ENCODE data around the gene UBLCP1. TPM values are rescaled to one million over a fixed set of nuclear protein-coding genes. Genes with fewer than 3 reads are reported as not detected.
"Not testable (repeated sequence)": the region's sequence is repeated elsewhere in the genome, so short reads cannot be mapped to it uniquely, and the experiment has no call there.

Gene UBLCP1
- total and polyA plus RNA-seq, 12 donors, result 11.3 to 27.2 (median 21.2) TPM

DNA sequence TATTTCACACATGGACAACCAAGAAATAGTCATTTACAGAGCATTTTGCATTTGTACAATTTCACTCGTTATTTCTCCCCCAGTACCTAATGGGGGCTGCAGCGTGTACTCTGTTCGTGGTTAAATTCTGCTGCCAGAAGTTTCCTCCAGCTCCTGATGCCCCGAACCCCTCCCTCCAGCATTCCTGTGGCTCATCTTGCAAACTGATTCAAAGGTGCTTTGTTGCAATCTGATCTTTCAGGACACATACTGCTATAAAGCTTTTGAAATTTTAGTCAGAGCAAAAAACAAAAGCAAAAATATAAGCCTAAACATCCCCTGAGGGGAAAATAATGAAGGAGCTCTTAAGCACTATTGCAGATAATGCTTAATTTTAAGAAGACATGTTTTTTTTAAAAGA lies 27.7 kb downstream of the UBLCP1 start:
- no peak for DNase-seq
- Histone ChIP-seq H3K9me3 (replicated peaks in 1 of 3) (no peaks in the 10 kb centered on the region), H3K27ac (no peak overlapping the region), H3K27me3 (no peaks in the 10 kb centered on the region), H3K4me1 (replicated peaks in 1 of 2) (no peaks in the 10 kb centered on the region), H3K36me3 (replicated peaks in 1 of 2) (no peaks in the 10 kb centered on the region), H3K4me3 (no peak overlapping the region)
- TF ChIP-seq, protein P1, sequence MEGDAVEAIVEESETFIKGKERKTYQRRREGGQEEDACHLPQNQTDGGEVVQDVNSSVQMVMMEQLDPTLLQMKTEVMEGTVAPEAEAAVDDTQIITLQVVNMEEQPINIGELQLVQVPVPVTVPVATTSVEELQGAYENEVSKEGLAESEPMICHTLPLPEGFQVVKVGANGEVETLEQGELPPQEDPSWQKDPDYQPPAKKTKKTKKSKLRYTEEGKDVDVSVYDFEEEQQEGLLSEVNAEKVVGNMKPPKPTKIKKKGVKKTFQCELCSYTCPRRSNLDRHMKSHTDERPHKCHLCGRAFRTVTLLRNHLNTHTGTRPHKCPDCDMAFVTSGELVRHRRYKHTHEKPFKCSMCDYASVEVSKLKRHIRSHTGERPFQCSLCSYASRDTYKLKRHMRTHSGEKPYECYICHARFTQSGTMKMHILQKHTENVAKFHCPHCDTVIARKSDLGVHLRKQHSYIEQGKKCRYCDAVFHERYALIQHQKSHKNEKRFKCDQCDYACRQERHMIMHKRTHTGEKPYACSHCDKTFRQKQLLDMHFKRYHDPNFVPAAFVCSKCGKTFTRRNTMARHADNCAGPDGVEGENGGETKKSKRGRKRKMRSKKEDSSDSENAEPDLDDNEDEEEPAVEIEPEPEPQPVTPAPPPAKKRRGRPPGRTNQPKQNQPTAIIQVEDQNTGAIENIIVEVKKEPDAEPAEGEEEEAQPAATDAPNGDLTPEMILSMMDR (IDR thresholded peaks at IDR 0.05), result no peak
- TF ChIP-seq POLR2A (IDR thresholded peaks at IDR 0.05), result no peak
- WGBS, 4 donors, result 72 to 80% (median 74%) methylated on average over 4 of the region's 4 CpGs
- intact Hi-C loops (cut with DNase I), result no loop called here

DNA sequence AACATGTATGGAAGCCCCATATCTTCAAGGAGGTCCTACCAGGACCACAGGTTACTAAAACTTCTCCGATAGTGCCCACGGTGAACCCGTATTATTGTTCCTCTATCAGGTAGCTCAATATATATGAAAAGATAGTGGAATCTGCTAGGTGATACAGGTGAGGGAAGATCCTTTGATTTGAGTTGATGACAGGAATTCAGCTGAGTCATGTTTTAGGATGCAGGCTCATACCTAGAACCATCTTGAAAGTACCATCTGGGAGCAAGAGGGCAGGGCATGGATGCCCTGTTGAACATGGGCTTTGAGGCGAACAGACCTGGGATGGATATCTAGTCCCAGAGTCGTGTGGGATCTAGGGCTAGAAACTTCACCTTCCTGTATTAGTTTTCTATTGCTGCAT lies 31.8 kb downstream of the UBLCP1 start:
- TF ChIP-seq, protein P1 (IDR thresholded peaks at IDR 0.05), result no peak
- no peak for TF ChIP-seq POLR2A (IDR thresholded peaks at IDR 0.05)
- 82 to 96% (median 92%) methylated on average over 5 of the region's 5 CpGs for WGBS, 4 donors
- H3K27me3 ChIP-seq, result no peaks in the 10 kb centered on the region
- intact Hi-C loops (cut with DNase I), result no loop called here
- H3K36me3 ChIP-seq (replicated peaks in 1 of 2), result no peaks in the 10 kb centered on the region
- H3K4me1 ChIP-seq (replicated peaks in 1 of 2), result no peaks in the 10 kb centered on the region
- H3K27ac ChIP-seq, result no peak overlapping the region
- DNase-seq, result no peak
- H3K9me3 ChIP-seq (replicated peaks in 1 of 3), result no peaks in the 10 kb centered on the region
- no peak overlapping the region for H3K4me3 ChIP-seq

DNA sequence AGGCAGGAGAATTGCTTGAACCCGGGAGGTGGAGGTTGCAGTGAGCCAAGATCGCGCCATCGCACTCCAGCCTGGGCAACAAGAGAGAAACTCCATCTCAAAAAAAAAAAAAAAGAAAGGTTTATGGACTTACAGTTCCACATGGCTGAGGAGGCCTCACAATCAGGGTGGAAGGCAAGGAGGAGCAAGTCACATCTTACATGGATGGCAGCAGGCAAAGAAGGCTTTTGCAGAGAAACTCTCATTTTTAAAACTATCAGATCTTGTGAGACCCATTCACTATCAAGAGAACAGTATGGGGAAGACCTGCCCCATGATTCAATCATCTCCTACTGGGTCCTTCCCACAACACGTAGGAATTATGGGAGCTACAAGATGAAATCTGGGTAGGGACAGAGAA lies 34.2 kb downstream of the UBLCP1 start:
- H3K9me3 ChIP-seq (replicated peaks in 1 of 3); H3K4me1 ChIP-seq (replicated peaks in 1 of 2); DNase-seq; H3K36me3 ChIP-seq (replicated peaks in 1 of 2); H3K27me3 ChIP-seq; H3K4me3 ChIP-seq; intact Hi-C loops (cut with DNase I); H3K27ac ChIP-seq: not testable (repeated sequence)
- WGBS, 4 donors, result 73 to 95% (median 92%) methylated on average over 5 of the region's 5 CpGs

DNA sequence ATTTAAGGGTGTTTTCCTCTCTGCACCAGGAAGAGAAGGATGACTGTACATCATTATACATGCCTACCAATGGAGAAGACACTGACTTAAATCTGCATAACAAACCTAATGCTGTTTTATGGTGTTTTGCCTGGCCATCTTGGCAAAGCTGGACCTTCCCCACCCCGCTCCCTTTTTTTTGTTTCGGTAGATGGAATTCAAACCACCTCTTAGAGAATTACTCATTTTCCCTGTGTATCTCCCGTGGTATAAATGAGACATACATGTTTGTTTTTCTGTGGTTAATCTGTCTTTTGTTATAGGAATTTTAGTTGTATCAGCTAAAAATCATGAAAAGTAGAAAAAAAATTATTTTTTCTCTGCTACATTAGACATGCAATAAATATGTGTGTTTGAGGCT lies 38.4 kb downstream of the UBLCP1 start:
- TF ChIP-seq, protein P1 (IDR thresholded peaks at IDR 0.05), result no peak
- TF ChIP-seq POLR2A (IDR thresholded peaks at IDR 0.05), result no peak
- no peaks in the 10 kb centered on the region for H3K4me1 ChIP-seq (replicated peaks in 1 of 2)
- H3K36me3 ChIP-seq (replicated peaks in 1 of 2), result no peaks in the 10 kb centered on the region
- DNase-seq, result no peak
- WGBS, 4 donors, result 85 to 97% (median 87%) methylated on average over 3 of the region's 3 CpGs
- no peak overlapping the region for H3K27ac ChIP-seq
- H3K9me3 ChIP-seq (replicated peaks in 1 of 3), result no peaks in the 10 kb centered on the region
- no peak overlapping the region for H3K4me3 ChIP-seq
- H3K27me3 ChIP-seq, result no peaks in the 10 kb centered on the region
- intact Hi-C loops (cut with DNase I), result no loop called here

DNA sequence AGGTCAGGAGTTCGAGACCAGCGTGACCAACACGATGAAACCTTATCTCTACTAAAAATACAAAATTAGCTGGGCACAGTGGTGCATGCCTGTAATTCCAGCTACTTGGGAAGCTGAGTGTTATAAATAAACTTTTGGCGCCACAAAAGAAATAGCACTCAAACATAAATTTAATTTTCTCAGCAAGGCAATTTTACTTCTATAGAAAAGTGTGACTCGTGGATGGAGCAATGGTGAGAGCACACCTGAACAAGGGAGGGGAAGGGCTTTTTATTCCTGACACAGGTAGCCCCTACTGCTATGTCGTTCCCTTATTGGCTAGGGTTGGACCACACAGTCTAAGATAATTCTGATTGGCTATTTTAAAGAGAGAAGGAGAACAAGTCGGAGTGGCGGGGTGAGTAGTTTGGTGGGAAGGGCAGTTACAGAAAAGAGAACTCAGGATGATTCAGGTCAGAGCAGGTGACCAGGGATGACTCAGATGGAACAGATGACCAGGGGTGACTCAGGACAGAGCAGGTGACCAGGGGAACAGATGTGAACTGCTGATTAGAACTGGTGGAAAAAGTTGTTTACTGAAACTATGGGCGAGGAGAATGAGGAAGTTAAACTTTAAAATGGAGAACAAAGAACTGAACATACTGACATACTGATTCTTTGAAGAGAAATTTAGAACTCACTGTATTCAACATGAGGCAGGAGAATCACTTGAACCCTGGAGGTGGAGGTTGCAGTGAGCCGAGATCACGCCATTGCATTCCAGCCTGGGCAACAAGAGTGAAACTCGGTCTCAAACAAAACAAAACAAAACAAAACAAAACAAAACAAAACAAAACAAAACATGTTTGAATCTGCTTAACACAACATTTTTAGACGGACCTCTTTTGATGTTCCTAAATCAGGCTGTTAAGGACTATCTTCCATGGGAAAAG lies 39.1 kb downstream of the UBLCP1 start:
- intact Hi-C loops (cut with DNase I); H3K27me3 ChIP-seq; H3K9me3 ChIP-seq (replicated peaks in 1 of 3); H3K4me3 ChIP-seq; H3K4me1 ChIP-seq (replicated peaks in 1 of 2); H3K36me3 ChIP-seq (replicated peaks in 1 of 2); DNase-seq; H3K27ac ChIP-seq: not testable (repeated sequence)
- WGBS, 4 donors, result 83 to 87% (median 86%) methylated on average over 13 of the region's 13 CpGs
